GM18867 (cell line): ENCODE measurements around the gene UGT1A3.
"Not testable (repeated sequence)": the region's sequence is repeated elsewhere in the genome, so short reads cannot be mapped to it uniquely, and the experiment has no call there.

Experiments used
- ATAC-seq: cut with Tn5 transposase; IDR thresholded peaks from one replicate; pipeline ENCODE4 v1.9.1; 2021; ENCODE audit warnings: mild to moderate bottlenecking, moderate library complexity; ENCODE audit not compliant: unreplicated experiment

The UGT1A3 gene

GRCh38 chr2:233707940-233708644 is 20.8 kb upstream of the UGT1A3 start:
- no peak for ATAC-seq

DNA sequence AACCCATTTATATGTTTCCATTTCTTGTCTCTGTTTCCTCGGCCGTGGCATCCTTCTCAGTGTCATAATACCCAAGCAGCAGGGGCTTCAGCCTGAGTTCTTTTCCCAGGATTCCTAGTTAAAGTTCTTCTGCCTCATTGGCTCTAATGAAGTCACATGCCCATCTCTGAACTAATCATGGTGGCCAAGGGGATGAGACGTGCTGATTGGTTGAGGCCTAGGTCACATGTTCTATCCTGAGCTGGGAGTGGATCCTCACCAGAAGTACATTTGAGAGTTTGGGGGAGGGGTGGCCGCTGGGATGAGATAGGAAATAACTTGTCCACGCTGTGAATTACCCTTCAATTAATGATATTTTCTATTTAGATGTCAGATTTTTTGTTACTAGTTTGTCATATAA is 19.9 kb upstream of the UGT1A3 start:
- no peak for ATAC-seq

GRCh38 chr2:233711312-233712008 is 17.4 kb upstream of the UGT1A3 start:
- ATAC-seq, result peak; percentile 57

GRCh38 chr2:233712611-233713261 is 16.1 kb upstream of the UGT1A3 start, which contains the start of gene UGT1A5:
TSS of gene UGT1A5 (plus strand) at chr2:233712907. CDS start at chr2:233712992, 85 bp downstream.
- ATAC-seq, result no peak

GRCh38 chr2:233713262-233713615 is 15.6 kb upstream of the UGT1A3 start:
- ATAC-seq, result no peak

GRCh38 chr2:233714121-233714520 is 14.7 kb upstream of the UGT1A3 start:
- no peak for ATAC-seq

GRCh38 chr2:233718552-233718951 is 10.3 kb upstream of the UGT1A3 start, which contains the start of gene UGT1A4:
TSS of gene UGT1A4 (plus strand) at chr2:233718736. CDS start at chr2:233718821, 85 bp downstream.
- no peak for ATAC-seq

DNA sequence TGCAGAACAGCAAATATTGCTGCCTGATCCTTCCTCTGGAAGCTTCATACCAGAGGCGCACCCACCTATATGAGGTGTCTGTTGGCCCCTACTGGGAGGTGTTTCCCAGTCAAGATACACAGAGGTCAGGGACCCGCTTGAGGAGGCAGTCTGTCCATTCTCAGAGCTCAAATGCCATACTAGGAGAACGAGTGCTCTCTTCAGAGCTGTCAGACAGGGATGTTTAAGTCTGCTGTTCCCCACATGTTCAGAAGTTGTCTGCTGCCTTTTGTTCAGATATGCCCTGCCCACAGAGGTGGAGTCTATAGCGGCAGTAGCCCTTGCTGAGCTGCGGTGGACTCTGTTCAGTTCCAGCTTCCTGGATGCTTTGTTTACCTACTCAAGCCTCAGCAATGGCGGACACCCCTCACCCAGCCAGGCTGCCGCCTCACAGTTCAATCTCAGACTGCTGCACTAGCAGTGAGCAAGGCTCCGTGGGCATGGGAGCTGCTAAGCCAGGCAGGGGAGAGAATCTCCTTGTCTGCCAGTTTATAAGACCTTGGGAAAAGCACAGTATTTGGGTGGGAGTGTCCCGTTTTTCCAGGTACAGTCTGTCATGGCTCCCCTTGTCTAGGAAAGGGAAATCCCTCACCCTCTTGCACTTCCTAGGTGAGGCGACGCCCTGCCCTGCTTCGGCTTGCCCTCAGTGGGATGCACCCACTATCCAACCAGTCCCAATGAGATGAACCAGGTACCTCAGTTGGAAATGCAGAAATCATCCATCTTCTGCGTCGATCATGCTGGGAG is 8.2 kb downstream of the UGT1A3 start:
- ATAC-seq, result not testable (repeated sequence)

DNA sequence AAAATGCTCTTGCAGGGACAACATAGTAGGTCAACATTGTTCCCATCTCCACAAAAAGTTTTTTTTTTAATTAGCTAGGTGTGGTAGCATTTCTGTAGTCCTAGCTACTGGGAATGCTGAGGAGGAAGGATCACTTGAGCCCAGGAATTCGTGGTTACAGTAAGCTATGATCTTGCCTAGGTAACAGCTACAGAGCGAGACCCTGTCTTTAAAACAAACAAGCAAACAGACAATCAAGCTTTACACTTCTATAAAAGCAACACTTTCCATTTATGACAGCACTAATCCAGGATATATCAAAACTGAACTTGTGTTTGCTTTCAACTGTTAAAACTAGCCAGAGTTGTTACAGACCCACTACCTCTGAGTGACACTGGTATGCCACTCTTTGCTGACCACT is 12.0 kb downstream of the UGT1A3 start:
- ATAC-seq, result no peak

- ATAC-seq, result no peak
These were observed 14.8 kb downstream of the UGT1A3 start for GRCh38 chr2:233743464-233744259.

- no peak for ATAC-seq
These were observed 16.4 kb downstream of the UGT1A3 start for GRCh38 chr2:233745073-233745755.

DNA sequence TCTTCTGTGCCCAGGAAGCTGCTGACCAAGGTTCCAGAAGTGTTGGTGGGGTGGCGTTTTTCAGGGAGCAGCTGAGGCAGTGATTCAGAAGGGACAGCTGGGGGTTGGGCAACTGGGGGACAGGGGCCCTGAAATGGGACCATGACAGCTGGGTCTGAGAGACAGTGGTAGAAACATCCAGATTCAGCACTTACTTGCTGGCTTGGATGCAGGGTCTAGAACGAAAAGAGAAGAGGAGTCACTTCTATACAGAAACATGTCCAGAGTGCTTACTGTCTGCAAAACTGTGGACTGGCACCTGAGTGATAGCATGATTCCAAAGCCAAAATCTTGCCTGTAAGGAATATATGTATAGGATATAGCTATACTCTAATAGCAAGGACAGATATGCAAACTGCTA is 17.0 kb downstream of the UGT1A3 start:
- ATAC-seq, result not testable (repeated sequence)

- no peak for ATAC-seq
These were observed 17.8 kb downstream of the UGT1A3 start for GRCh38 chr2:233746475-233747282.

GRCh38 chr2:233747283-233747544 is 18.4 kb downstream of the UGT1A3 start:
- no peak for ATAC-seq

DNA sequence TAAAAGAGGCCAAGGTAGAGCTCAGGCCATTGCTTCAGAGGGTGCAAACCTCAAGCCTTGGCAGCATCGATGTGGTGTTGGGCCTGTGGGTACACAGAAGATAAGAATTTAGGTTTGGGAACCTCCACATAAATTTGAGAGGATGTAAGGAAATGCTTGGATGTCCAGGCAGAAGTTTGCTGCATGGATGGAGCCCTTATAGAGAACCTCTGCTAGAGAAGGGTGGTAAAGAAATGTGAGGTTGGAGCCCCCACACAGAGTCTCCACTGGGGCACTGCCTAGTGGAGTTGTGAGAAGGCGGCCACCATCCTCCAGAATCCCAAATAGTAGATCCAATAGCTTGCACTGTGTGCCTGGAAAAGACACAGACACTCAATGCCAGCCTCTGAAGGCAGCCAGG is 21.8 kb downstream of the UGT1A3 start:
- not testable (repeated sequence) for ATAC-seq

- ATAC-seq, result not testable (repeated sequence)
These were observed 22.6 kb downstream of the UGT1A3 start for GRCh38 chr2:233751212-233752009.

- ATAC-seq, result no peak
These were observed 26.2 kb downstream of the UGT1A3 start for GRCh38 chr2:233754872-233755611.
